OCI-LY1 (cell line): ENCODE results near the gene MCTP1.
A peak's percentile ranks its signal among the peaks of the same experiment; 100 is the strongest.

Experiments used
- H2AFZ ChIP-seq: fragments of 200-600 bp; sonication (generic), shearing (Covaris generic); 2 replicates; pipeline ENCODE4 v1.6.0; 2014; ENCODE audit warnings: antibody characterized with exemption, mild to moderate bottlenecking, low read length
- H3F3A ChIP-seq: fragments of 200-600 bp; sonication (generic), shearing (Covaris generic); 2 replicates; pipeline ENCODE4 v1.6.0; 2014; ENCODE audit warnings: mild to moderate bottlenecking, antibody characterized with exemption, low read length, moderate library complexity; ENCODE audit not compliant: insufficient read depth
- H3K27ac ChIP-seq: fragments of 200-600 bp; sonication (generic); 2 replicates; pipeline ENCODE4 v1.5.1; 2014; ENCODE audit warnings: low read length, mixed run types, mild to moderate bottlenecking, low read depth; ENCODE audit not compliant: poor library complexity, severe bottlenecking
- H3K27me3 ChIP-seq: fragments of 200-600 bp; sonication (generic); 2 replicates; pipeline ENCODE4 v1.6.0; 2014; ENCODE audit warnings: antibody characterized with exemption, mild to moderate bottlenecking, low read length, moderate library complexity; ENCODE audit not compliant: insufficient read depth
- H3K36me3 ChIP-seq: fragments of 200-600 bp; sonication (generic); 2 replicates; pipeline ENCODE4 v1.6.1; 2014; ENCODE audit warnings: mild to moderate bottlenecking, antibody characterized with exemption, low read length, moderate library complexity, mixed read lengths; ENCODE audit not compliant: insufficient read depth
- H3K4me1 ChIP-seq: fragments of 200-600 bp; sonication (generic); 2 replicates; pipeline ENCODE4 v1.5.1; 2014; ENCODE audit warnings: mild to moderate bottlenecking, low read length, moderate library complexity; ENCODE audit not compliant: insufficient read depth, severe bottlenecking
- H3K4me2 ChIP-seq: fragments of 200-600 bp; sonication (generic), shearing (Covaris generic); 2 replicates; pipeline ENCODE4 v1.6.1; 2014; ENCODE audit warnings: low read length
- H3K4me3 ChIP-seq: fragments of 200-600 bp; sonication (generic); 2 replicates; pipeline ENCODE4 v1.5.1; 2014; ENCODE audit warnings: low read length, low read depth, mild to moderate bottlenecking, mixed read lengths; ENCODE audit not compliant: poor library complexity, severe bottlenecking
- H3K79me2 ChIP-seq: fragments of 200-600 bp; shearing (Covaris generic); 2 replicates; pipeline ENCODE4 v1.6.1; 2016; ENCODE audit warnings: mixed run types, low read length, mixed read lengths; ENCODE audit not compliant: insufficient read depth
- H3K9ac ChIP-seq: fragments of 200-600 bp; sonication (generic), shearing (Covaris generic); 2 replicates; pipeline ENCODE4 v1.6.1; 2014; ENCODE audit warnings: mild to moderate bottlenecking, low read length, mixed read lengths
- H3K9me2 ChIP-seq: fragments of 200-600 bp; sonication (generic), shearing (Covaris generic); 2 replicates; pipeline ENCODE4 v1.6.1; 2014; ENCODE audit warnings: low read depth, mild to moderate bottlenecking, low read length, mixed read lengths
- H3K9me3 ChIP-seq: fragments of 200-600 bp; shearing (Covaris generic); 2 replicates; pipeline ENCODE4 v1.6.1; 2014; ENCODE audit warnings: low read length, mixed read lengths
- H4K20me1 ChIP-seq: fragments of 200-600 bp; sonication (generic), shearing (Covaris generic); 2 replicates; pipeline ENCODE4 v1.6.0; 2016; ENCODE audit warnings: mild to moderate bottlenecking, low read length; ENCODE audit not compliant: insufficient read depth
- EZH2 ChIP-seq: fragments of 200-600 bp; sonication (generic), shearing (Covaris generic); IDR thresholded peaks from 2 replicates; pipeline ENCODE4 v1.8.0; 2017; ENCODE audit warnings: borderline replicate concordance, mixed run types, mild to moderate bottlenecking, antibody characterized with exemption, low read length, moderate library complexity, mixed read lengths
- TF ChIP-seq, protein P1 (sequence below): fragments of 200-600 bp; sonication (generic), shearing (Covaris generic); IDR thresholded peaks from 2 replicates; pipeline ENCODE4 v1.5.1; 2017; ENCODE audit warnings: mild to moderate bottlenecking, antibody characterized with exemption, low read length, moderate library complexity, mixed read lengths

The MCTP1 gene

GRCh38 chr5:95284572-95285408 is at the start of gene MCTP1:
Gene MCTP1 (minus strand): TSS chr5:95285094.
- Histone ChIP-seq H3K9ac (no peak within 1 kb of the TSS), H4K20me1 (no peaks in the 10 kb centered on the region), H3K36me3 (no peaks in the 10 kb centered on the region), H3K4me1 (no peaks in the 10 kb centered on the region), H3F3A (no peaks in the 10 kb centered on the region), H3K4me2 (peak within 1 kb of the TSS; percentile 34; the same call in 1 of the 2 replicates), H3K27ac (no peak within 1 kb of the TSS), H3K9me3 (no peaks in the 10 kb centered on the region), H2AFZ (no peak within 1 kb of the TSS), H3K79me2 (no peaks in the 10 kb centered on the region), H3K9me2 (no peaks in the 10 kb centered on the region), H3K4me3 (peak within 1 kb of the TSS; percentile 40), H3K27me3 (no peaks in the 10 kb centered on the region)
- TF ChIP-seq, protein P1, sequence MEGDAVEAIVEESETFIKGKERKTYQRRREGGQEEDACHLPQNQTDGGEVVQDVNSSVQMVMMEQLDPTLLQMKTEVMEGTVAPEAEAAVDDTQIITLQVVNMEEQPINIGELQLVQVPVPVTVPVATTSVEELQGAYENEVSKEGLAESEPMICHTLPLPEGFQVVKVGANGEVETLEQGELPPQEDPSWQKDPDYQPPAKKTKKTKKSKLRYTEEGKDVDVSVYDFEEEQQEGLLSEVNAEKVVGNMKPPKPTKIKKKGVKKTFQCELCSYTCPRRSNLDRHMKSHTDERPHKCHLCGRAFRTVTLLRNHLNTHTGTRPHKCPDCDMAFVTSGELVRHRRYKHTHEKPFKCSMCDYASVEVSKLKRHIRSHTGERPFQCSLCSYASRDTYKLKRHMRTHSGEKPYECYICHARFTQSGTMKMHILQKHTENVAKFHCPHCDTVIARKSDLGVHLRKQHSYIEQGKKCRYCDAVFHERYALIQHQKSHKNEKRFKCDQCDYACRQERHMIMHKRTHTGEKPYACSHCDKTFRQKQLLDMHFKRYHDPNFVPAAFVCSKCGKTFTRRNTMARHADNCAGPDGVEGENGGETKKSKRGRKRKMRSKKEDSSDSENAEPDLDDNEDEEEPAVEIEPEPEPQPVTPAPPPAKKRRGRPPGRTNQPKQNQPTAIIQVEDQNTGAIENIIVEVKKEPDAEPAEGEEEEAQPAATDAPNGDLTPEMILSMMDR: no peak
- TF ChIP-seq EZH2: no peak

DNA sequence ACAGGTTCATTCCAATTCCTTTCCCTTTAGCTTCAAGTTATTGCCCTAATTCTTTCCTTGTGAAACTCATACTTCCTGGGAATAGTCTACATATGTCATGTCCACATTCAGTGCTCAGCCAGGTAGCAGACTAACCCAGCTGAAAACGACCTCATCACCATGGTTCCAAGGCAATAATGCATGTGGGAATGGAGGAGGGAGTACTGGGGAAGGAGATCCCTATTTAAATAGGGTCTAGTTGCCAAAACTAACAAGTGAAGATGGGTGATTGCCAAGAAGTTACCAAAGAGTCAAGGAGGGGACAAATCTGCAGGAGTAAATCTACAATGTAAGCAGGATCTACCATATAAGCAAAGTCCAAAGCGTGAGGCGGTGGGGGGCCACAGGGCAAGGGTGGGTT is 47.3 kb upstream of the MCTP1 start:
- H3K27ac ChIP-seq: no peak overlapping the region
- no peak overlapping the region for H3K4me3 ChIP-seq
- no peak overlapping the region for H2AFZ ChIP-seq
- H3K9me2 ChIP-seq: no peaks in the 10 kb centered on the region
- H4K20me1 ChIP-seq: no peaks in the 10 kb centered on the region
- H3K9ac ChIP-seq: no peak overlapping the region
- no peak overlapping the region for H3K4me2 ChIP-seq
- no peaks in the 10 kb centered on the region for H3K27me3 ChIP-seq
- H3F3A ChIP-seq: no peaks in the 10 kb centered on the region
- H3K4me1 ChIP-seq: no peaks in the 10 kb centered on the region
- TF ChIP-seq EZH2: no peak
- TF ChIP-seq, protein P1: no peak
- no peaks in the 10 kb centered on the region for H3K36me3 ChIP-seq
- H3K79me2 ChIP-seq: no peaks in the 10 kb centered on the region
- no peaks in the 10 kb centered on the region for H3K9me3 ChIP-seq

- Histone ChIP-seq H4K20me1 (no peaks in the 10 kb centered on the region), H3F3A (no peaks in the 10 kb centered on the region), H3K9me3 (no peaks in the 10 kb centered on the region), H3K36me3 (no peaks in the 10 kb centered on the region), H3K27ac (no peak overlapping the region), H2AFZ (no peak overlapping the region), H3K4me1 (no peaks in the 10 kb centered on the region), H3K79me2 (no peaks in the 10 kb centered on the region), H3K4me2 (no peak overlapping the region), H3K4me3 (no peak overlapping the region), H3K27me3 (no peaks in the 10 kb centered on the region), H3K9ac (no peak overlapping the region), H3K9me2 (no peaks in the 10 kb centered on the region)
- TF ChIP-seq, protein P1: no peak
- TF ChIP-seq EZH2: no peak
These were observed 46.5 kb upstream of the MCTP1 start for GRCh38 chr5:95331358-95331757.
